ENCODE data around the gene BID. TPM values are rescaled to one million over a fixed set of nuclear protein-coding genes. Genes with fewer than 3 reads are reported as not detected.

Gene BID
- total RNA-seq, 2 donors from 2014 or later: 4.0 to 9.3 TPM

- no peak overlapping the region for H3K27ac ChIP-seq
- no peak for TF ChIP-seq CTCF (IDR thresholded peaks at IDR 0.05)
- no peak for TF ChIP-seq POLR2A (IDR thresholded peaks at IDR 0.05)
- ATAC-seq: no peak
- no peaks in the 10 kb centered on the region for H3K9me3 ChIP-seq
- H3K36me3 ChIP-seq (replicated peaks in 1 of 2; ENCODE audit: insufficient read depth in 1 of 2, low read depth in 2 of 2): peaks cover 0 to 11% of the 10 kb centered on the region in 2 donors
- no peak overlapping the region for H3K4me3 ChIP-seq
- no peak for DNase-seq
- H3K27me3 ChIP-seq: no peaks in the 10 kb centered on the region
- intact Hi-C loops (cut with DNase I): no loop called here
- no peaks in the 10 kb centered on the region for H3K4me1 ChIP-seq
- WGBS, 2 donors: 90 to 100% methylated on average over 6 to 14 of the region's 14 CpGs
Observed at GRCh38 chr22:17816649-17817048, 42.4 kb upstream of the BID start.

- no peaks in the 10 kb centered on the region for H3K4me1 ChIP-seq
- TF ChIP-seq CTCF (IDR thresholded peaks at IDR 0.05) (no peak), POLR2A (IDR thresholded peaks at IDR 0.05) (no peak)
- peaks cover 0 to 11% of the 10 kb centered on the region in 2 donors for H3K36me3 ChIP-seq (replicated peaks in 1 of 2; ENCODE audit: insufficient read depth in 1 of 2, low read depth in 2 of 2)
- no peaks in the 10 kb centered on the region for H3K27me3 ChIP-seq
- ATAC-seq (no peak), DNase-seq (no peak)
- H3K4me3 ChIP-seq: no peak overlapping the region
- 86 to 92% methylated on average over 15 of the region's 15 CpGs for WGBS, 2 donors
- H3K9me3 ChIP-seq: no peaks in the 10 kb centered on the region
- H3K27ac ChIP-seq: no peak overlapping the region
- intact Hi-C loops (cut with DNase I): no loop called here
Observed at GRCh38 chr22:17815703-17816254, 41.5 kb upstream of the BID start.

GRCh38 chr22:17814830-17815229 is 40.6 kb upstream of the BID start:
- no peaks in the 10 kb centered on the region for H3K9me3 ChIP-seq
- H3K4me1 ChIP-seq: no peaks in the 10 kb centered on the region
- intact Hi-C loops (cut with DNase I): no loop called here
- WGBS, 2 donors: 88 to 91% methylated on average over 15 to 19 of the region's 20 CpGs
- H3K36me3 ChIP-seq (replicated peaks in 1 of 2; ENCODE audit: insufficient read depth in 1 of 2, low read depth in 2 of 2): peaks cover 0 to 11% of the 10 kb centered on the region in 2 donors
- no peaks in the 10 kb centered on the region for H3K27me3 ChIP-seq
- no peak overlapping the region for H3K27ac ChIP-seq
- no peak for ATAC-seq
- DNase-seq: no peak
- TF ChIP-seq CTCF (IDR thresholded peaks at IDR 0.05): no peak
- no peak for TF ChIP-seq POLR2A (IDR thresholded peaks at IDR 0.05)
- no peak overlapping the region for H3K4me3 ChIP-seq

GRCh38 chr22:17814084-17814483 is 39.8 kb upstream of the BID start:
- Histone ChIP-seq H3K4me3 (no peak overlapping the region), H3K27ac (no peak overlapping the region), H3K4me1 (no peaks in the 10 kb centered on the region), H3K36me3 (replicated peaks in 1 of 2; ENCODE audit: insufficient read depth in 1 of 2, low read depth in 2 of 2) (peaks cover 0 to 14% of the 10 kb centered on the region in 2 donors), H3K9me3 (no peaks in the 10 kb centered on the region), H3K27me3 (no peaks in the 10 kb centered on the region)
- no peak for ATAC-seq
- intact Hi-C loops (cut with DNase I): no loop called here
- TF ChIP-seq CTCF (IDR thresholded peaks at IDR 0.05) (no peak), POLR2A (IDR thresholded peaks at IDR 0.05) (no peak)
- WGBS, 2 donors: 82 to 85% methylated on average over 6 of the region's 6 CpGs
- DNase-seq: no peak

GRCh38 chr22:17811119-17811518 is 36.9 kb upstream of the BID start:
- 88 to 93% methylated on average over 4 of the region's 4 CpGs for WGBS, 2 donors
- no peaks in the 10 kb centered on the region for H3K9me3 ChIP-seq
- DNase-seq (no peak), ATAC-seq (no peak)
- intact Hi-C loops (cut with DNase I): no loop called here
- no peaks in the 10 kb centered on the region for H3K4me1 ChIP-seq
- H3K27me3 ChIP-seq: no peaks in the 10 kb centered on the region
- no peak for TF ChIP-seq POLR2A (IDR thresholded peaks at IDR 0.05)
- TF ChIP-seq CTCF (IDR thresholded peaks at IDR 0.05): no peak
- H3K27ac ChIP-seq: no peak overlapping the region
- H3K36me3 ChIP-seq (replicated peaks in 1 of 2; ENCODE audit: insufficient read depth in 1 of 2, low read depth in 2 of 2): peaks cover 0 to 26% of the 10 kb centered on the region in 2 donors
- no peak overlapping the region for H3K4me3 ChIP-seq
